Transverse colon (tissue), 4 donors: Measurements from ENCODE around the gene SRL. TPM values are rescaled to one million over a fixed set of nuclear protein-coding genes. Genes with fewer than 3 reads are reported as not detected.

ENCODE experiments used
- DNase-seq: peaks from one replicate; pipeline ENCODE4 v3.0.0-alpha.2; 2019
- H3K27ac ChIP-seq, 4 donors: fragments of 200-600 bp; sonication (generic); 2 replicates each; pipeline ENCODE4 v1.5.1; 2016 to 2018; ENCODE audit warnings: inconsistent platforms in 4 of 4
- H3K27me3 ChIP-seq: fragments of 200-600 bp; sonication (generic); 2 replicates; pipeline ENCODE4 v1.5.1; 2017; ENCODE audit warnings: inconsistent platforms
- H3K36me3 ChIP-seq, 4 donors: fragments of 200-600 bp; sonication (generic); 2 replicates each; pipeline ENCODE4 v1.5.1; 2017 to 2019; ENCODE audit warnings: inconsistent platforms in 4 of 4
- H3K4me1 ChIP-seq, 4 donors: fragments of 200-600 bp; sonication (generic); 2 replicates each; pipeline ENCODE4 v1.5.1; 2017 to 2020; ENCODE audit warnings: inconsistent platforms in 4 of 4
- H3K4me3 ChIP-seq, 4 donors: fragments of 200-600 bp; sonication (generic); 1 replicate in 1 of 4; 2 replicates in 3 of 4; pipeline versions ENCODE4 v1.5.1 to v1.6.1; 2017 to 2019; ENCODE audit warnings: inconsistent platforms in 4 of 4
- H3K9me3 ChIP-seq, 2 donors: fragments of 200-600 bp; sonication (generic); 2 replicates each; pipeline ENCODE4 v1.5.1; 2017 to 2019; ENCODE audit warnings: inconsistent platforms in 2 of 2
- CTCF ChIP-seq, 5 experiments: fragments of 200-600 bp in 3 of 5; fragments of 450-650 bp in 2 of 5; sonication (generic) in 3 of 5; IDR thresholded peaks; 1 replicate in 2 of 5; 2 replicates in 3 of 5; pipeline ENCODE4 v1.5.1; 2016 to 2017; ENCODE audit warnings: antibody characterized with exemption in 5 of 5, inconsistent platforms in 3 of 5, mild to moderate bottlenecking in 2 of 5, moderate library complexity in 1 of 5
- EP300 ChIP-seq: sonication (generic); formaldehyde crosslinking; IDR thresholded peaks from one replicate; pipeline ENCODE4 v1.6.1; 2017; ENCODE audit warnings: antibody characterized with exemption, low read depth
- POLR2A ChIP-seq: fragments of 450-650 bp; IDR thresholded peaks from one replicate; pipeline ENCODE4 v1.6.1; 2016; ENCODE audit warnings: antibody characterized with exemption, mild to moderate bottlenecking, moderate library complexity
- POLR2AphosphoS5 ChIP-seq, 3 donors: sonication (generic); formaldehyde crosslinking; IDR thresholded peaks; one replicate each; pipeline ENCODE4 v1.6.1; 2016; ENCODE audit warnings: antibody characterized with exemption in 3 of 3
- WGBS, 2 donors: methylation state at CpG; one replicate each; pipeline ENCODE4 v1.1.5; 2018; ENCODE audit warnings: low coverage in 1 of 2; 5-methylcytosine and 5-hydroxymethylcytosine counted together
- in situ Hi-C, 4 donors: fragments of 200-750 bp; cut with MboI; loops; one replicate each; pipeline versions ENCODE4 v1.15.0 to v1.15.1; 2017; ENCODE audit warnings: low sequenced_read_pairs in 3 of 4, low pct_ligation_motif_present in 1 of 4, low pct_unique_long_range_greater_than_20kb in 1 of 4
- intact Hi-C: fragments of 100-400 bp; cut with DNase I; formaldehyde crosslinking; loops from one replicate; pipeline ENCODE4 v1.15.1; 2023; ENCODE audit warnings: low total_unique reads
- total RNA-seq, 4 donors: library from RNA; depleted of rRNA; stranded (reverse); fragments of >200 nt; gene quantifications; one replicate each; pipeline ENCODE4 v1.1.0, GENCODE V29; 2016

SRL gene
- total RNA-seq, 4 donors from 2014 or later, result 0.32 to 0.68 TPM; not detected in 2

- 84% methylated on average over 9 of the region's 9 CpGs; no CpG with 5 or more reads in 1 of the 2 donors for WGBS, 2 donors
- Histone ChIP-seq H3K36me3 (no peaks in the 10 kb centered on the region), H3K27ac (no peak overlapping the region), H3K27me3 (no peaks in the 10 kb centered on the region), H3K9me3 (no peaks in the 10 kb centered on the region), H3K4me1 (peaks cover 0 to 7% (median 6%) of the 10 kb centered on the region in 4 donors), H3K4me3 (no peak overlapping the region)
- in situ Hi-C loops (no loop called here), intact Hi-C loops (loop anchor here (10.0 kb wide), 1 partner anchor 130 kb away; no protein-coding TSS in a partner anchor)
- TF ChIP-seq POLR2A, result no peak
- TF ChIP-seq POLR2AphosphoS5 (IDR thresholded peaks at IDR 0.05), result no peak
- TF ChIP-seq CTCF (IDR thresholded peaks at IDR 0.05), result no peak
- TF ChIP-seq EP300, result no peak
- no peak for DNase-seq
These were observed 37.4 kb downstream of the SRL start for GRCh38 chr16:4204521-4204920.

DNA sequence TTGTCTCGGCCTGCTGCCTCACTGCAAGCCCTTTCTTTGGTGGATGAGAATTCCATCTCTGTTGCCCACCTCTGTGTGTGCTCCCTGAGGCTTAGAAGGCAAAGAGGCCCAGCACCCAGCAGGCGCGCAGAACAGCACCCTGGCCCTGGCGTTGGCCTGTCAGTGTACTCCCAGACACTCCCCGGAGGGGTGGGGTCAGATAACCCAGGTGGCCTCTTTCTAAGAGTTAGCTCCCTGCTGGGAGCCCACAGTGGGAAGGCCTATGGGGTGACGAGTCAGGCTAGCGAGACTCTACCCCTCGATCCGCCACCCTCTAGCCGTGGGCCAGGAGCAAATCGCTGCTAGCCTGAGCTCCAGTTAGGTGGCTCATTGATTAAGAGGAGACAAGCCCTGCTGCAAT is 38.1 kb downstream of the SRL start:
- DNase-seq, result no peak
- Histone ChIP-seq H3K27ac (no peak overlapping the region), H3K4me3 (no peak overlapping the region), H3K9me3 (no peaks in the 10 kb centered on the region), H3K36me3 (no peaks in the 10 kb centered on the region), H3K27me3 (no peaks in the 10 kb centered on the region), H3K4me1 (peaks cover 0 to 7% (median 6%) of the 10 kb centered on the region in 4 donors)
- WGBS, 2 donors, result 86% methylated on average over 11 of the region's 11 CpGs; no CpG with 5 or more reads in 1 of the 2 donors
- TF ChIP-seq EP300, result no peak
- no peak for TF ChIP-seq POLR2A
- no peak for TF ChIP-seq POLR2AphosphoS5 (IDR thresholded peaks at IDR 0.05)
- TF ChIP-seq CTCF (IDR thresholded peaks at IDR 0.05), result no peak
- in situ Hi-C loops (no loop called here), intact Hi-C loops (loop anchor here (10.0 kb wide), 1 partner anchor 131 kb away; no protein-coding TSS in a partner anchor)

GRCh38 chr16:4202615-4203345 is 39.1 kb downstream of the SRL start:
- H3K4me3 ChIP-seq, result no peak overlapping the region
- H3K9me3 ChIP-seq, result no peaks in the 10 kb centered on the region
- H3K27ac ChIP-seq, result no peak overlapping the region
- TF ChIP-seq POLR2AphosphoS5 (IDR thresholded peaks at IDR 0.05), result no peak
- TF ChIP-seq CTCF (IDR thresholded peaks at IDR 0.05), result no peak
- TF ChIP-seq EP300, result no peak
- no peak for TF ChIP-seq POLR2A
- no peak for DNase-seq
- H3K4me1 ChIP-seq, result peaks cover 0 to 7% (median 6%) of the 10 kb centered on the region in 4 donors
- no peaks in the 10 kb centered on the region for H3K36me3 ChIP-seq
- in situ Hi-C loops (no loop called here), intact Hi-C loops (loop anchor here (10.0 kb wide), 1 partner anchor 132 kb away; no protein-coding TSS in a partner anchor)
- no peaks in the 10 kb centered on the region for H3K27me3 ChIP-seq
- WGBS, 2 donors, result 69 to 93% methylated on average over 3 to 21 of the region's 21 CpGs

- no peak for TF ChIP-seq CTCF (IDR thresholded peaks at IDR 0.05)
- no peak for TF ChIP-seq POLR2A
- no peak for TF ChIP-seq POLR2AphosphoS5 (IDR thresholded peaks at IDR 0.05)
- no peak for TF ChIP-seq EP300
- Histone ChIP-seq H3K9me3 (no peaks in the 10 kb centered on the region), H3K4me1 (peaks cover 0 to 7% (median 6%) of the 10 kb centered on the region in 4 donors), H3K27me3 (no peaks in the 10 kb centered on the region), H3K36me3 (no peaks in the 10 kb centered on the region), H3K27ac (no peak overlapping the region), H3K4me3 (no peak overlapping the region)
- intact Hi-C loops, result loop anchor here (10.0 kb wide), 1 partner anchor 134 kb away; no protein-coding TSS in a partner anchor
- in situ Hi-C loops, result no loop called here
- DNase-seq, result no peak
- 86% methylated on average over 1 of the region's 1 CpG; no CpG with 5 or more reads in 1 of the 2 donors for WGBS, 2 donors
These were observed 41.1 kb downstream of the SRL start for GRCh38 chr16:4200781-4201137.
